Measurements from ENCODE around the gene HBQ1.

- TF ChIP-seq CTCF (IDR thresholded peaks at IDR 0.05; ENCODE audit: low read depth, low read length, poor library complexity, severe bottlenecking) = no peak
- no peak for TF ChIP-seq EZH2phosphoT487 (IDR thresholded peaks at IDR 0.05; ENCODE audit: borderline replicate concordance, low read length)
These were observed 5.0 kb upstream of the HBQ1 start for GRCh38 chr16:175011-175949.

Measured in DOHH2 (cell line).